DMS114 treated with DMSO at 0.1 percent for 48 hours (cell line): ENCODE results near the gene MIEF2.
"Not testable (repeated sequence)": the region's sequence is repeated elsewhere in the genome, so short reads cannot be mapped to it uniquely, and the experiment has no call there.

Experiments used
- DNase-seq: peaks from one replicate; lab custom pipeline; 2025; ENCODE audit not compliant: unreplicated experiment; lab: John Stamatoyannopoulos, UW

The MIEF2 gene

DNA sequence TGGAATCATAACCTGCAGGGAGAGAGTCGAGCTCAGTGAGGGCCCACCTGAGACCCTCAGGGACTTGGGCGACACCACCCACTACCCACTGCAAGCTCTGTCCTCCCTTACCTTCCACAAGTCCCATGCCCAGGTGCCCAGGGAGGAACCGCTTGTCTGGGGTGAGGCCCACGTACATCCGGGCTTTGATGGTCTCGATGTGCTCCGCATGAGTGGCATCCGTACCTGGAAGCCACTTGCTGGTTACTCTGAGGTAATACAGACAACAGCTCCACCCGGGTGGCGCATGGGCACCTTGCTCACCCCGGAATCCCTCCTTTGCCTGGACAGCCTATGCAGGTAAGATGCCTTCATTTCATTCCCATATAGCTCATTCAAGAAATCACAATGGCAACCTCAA lies 24.8 kb downstream of the MIEF2 start:
- no peak for DNase-seq

DNA sequence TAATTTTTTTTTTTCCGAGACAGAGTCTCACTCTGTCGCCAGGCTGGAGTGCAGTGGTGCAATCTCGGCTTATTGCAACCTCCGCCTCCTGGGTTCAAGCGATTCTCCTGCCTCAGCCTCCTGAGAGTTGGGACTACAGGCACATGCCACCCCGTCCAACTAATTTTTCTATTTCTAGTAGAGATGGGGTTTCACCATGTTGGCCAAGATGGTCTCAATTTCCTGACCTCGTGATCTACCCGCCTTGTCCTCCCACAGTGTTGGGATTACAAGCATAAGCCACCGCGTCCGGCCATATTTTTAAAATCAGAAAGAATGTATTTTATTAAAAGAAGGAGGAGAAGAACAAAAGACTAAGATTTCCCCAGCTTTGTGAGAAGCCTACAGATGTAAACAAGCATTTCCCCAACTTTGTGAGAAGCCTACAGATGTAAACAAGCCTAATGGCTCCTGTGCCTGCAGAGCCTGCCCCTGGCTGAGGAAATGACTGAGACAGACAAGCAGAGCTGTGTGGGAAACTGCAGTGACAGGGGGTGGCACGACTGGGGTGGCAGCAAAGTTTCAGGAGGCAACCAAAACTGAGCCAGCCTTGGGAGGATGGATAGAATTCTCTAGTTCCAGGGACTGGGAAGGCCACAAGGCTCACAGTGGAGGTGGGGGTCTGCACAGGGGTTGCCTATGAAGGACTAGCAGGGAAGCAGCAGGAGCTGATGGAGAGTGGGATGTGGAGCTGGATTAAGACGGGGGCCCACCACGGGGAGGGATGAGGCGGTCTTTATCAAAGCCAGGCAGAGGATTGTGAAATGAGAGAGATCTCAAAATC lies 31.5 kb downstream of the MIEF2 start:
- no peak for DNase-seq

DNA sequence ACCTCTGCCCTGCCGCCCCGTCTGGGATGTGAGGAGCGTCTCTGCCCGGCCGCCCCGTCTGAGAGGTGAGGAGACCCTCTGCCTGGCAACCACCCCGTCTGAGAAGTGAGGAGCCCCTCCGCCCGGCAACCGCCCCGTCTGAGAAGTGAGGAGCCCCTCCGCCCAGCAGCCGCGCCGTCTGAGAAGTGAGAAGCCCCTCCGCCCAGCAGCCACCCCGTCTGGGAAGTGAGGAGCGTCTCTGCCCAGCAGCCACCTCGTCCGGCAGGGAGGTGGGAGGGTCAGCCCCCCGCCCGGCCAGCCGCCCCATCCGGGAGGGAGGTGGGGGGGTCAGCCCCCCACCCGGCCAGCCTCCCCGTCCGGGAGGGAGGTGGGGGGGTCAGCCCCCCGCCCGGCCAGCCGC lies 37.6 kb downstream of the MIEF2 start:
- DNase-seq, result not testable (repeated sequence)

DNA sequence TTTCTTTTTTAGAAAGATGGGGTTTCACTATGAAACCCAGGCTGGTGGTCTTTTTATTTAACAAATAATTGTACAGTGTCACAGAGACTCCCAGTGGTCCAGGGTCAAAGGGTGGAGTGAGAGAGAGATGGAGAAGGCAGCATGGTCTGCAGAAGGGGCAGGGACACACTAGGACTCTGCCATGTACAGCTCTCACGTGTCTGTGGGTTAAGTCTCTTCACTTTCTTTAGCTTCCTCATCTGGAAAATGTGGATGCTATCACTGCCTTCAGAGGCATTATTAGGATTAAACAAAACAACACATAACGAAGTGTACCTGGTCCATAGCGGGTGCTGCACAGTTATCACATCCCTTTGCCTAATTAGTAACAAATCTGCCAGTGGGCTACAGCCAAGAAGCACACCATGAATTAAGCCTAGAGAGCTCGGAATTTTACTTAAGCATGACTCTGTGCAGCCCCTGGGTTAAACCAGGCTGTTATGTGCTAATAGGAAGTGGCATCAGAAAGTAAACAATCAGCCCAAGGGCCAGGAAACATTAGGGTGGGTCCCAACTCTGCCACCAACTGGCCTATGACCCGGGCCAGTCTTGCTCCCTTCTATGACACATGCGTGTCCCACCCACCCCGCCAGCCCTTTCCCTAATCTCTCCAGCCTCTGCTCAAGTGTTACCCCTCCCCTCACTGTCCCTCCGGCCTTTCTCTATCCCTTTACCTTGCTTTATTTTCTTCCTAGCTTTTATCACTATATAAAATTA lies 40.4 kb downstream of the MIEF2 start:
- no peak for DNase-seq

DNA sequence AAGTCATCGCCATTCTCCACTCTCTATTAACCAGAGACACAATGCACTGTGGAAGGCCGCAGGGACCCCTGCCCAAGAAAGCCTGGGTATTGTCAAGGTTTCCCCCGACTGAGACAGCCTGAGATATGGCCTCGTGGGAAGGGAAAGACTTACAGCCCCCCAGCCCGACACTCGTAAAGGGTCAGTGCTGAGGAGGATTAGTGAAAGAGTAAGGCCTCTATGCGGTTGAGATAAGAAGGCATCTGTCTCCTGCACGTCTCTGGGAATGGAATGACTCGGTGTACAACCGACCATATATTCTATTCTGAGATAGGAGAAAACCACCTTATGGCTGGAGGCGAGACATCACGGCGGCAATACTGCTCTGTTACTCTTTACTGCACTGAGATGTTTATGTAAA lies 42.7 kb downstream of the MIEF2 start:
- DNase-seq, result not testable (repeated sequence)

DNA sequence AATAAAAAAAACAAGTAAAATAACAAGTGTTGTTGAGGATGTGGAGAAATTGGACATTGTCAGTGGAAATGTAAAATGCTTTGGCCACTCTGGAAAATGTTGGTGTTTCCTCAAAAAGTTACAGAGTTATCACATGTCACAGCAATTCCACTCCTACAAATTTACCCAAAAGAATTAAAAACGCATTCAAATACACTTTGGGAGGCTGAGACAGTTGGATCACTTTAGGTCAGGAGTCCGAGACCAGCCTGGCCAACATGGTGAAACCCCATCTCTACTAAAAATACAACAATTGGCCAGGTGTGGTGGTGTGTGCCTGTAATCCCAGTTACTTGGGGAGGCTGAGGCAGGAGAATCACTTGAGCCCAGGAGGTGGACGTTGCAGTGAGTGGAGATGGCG lies 48.7 kb downstream of the MIEF2 start:
- no peak for DNase-seq

DNA sequence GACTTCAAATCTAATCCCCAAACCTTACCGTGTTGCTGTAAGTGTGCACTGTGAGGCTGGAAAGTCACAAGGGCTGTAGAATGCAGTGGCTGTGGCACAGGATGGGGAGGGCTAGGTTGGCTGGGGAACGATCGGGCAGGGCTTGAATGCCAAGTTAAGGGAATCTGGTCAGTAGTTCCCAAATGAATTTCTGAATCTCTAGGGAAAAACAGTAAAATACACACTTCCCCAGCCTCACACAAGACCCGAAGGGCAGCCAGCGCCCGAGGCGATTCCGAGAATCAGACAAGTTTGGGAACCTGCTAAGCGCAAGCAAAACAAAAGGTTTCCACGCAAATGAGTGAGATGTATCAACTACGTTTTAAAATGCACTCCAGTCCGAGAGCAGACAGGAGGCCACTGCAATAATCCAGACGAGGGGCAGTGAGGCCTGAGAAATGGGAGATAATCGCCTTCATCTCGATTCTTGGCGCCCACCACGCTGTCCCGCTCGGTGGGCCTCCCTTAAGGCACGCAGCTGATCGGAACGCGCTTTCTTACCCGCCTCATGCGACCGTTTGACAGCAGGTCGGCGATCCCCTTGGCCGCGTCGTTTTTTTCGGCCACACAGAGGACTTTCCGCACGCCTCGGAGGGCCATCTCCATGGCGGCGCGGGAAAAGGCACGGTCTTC lies 53.7 kb downstream of the MIEF2 start:
- no peak for DNase-seq

DNA sequence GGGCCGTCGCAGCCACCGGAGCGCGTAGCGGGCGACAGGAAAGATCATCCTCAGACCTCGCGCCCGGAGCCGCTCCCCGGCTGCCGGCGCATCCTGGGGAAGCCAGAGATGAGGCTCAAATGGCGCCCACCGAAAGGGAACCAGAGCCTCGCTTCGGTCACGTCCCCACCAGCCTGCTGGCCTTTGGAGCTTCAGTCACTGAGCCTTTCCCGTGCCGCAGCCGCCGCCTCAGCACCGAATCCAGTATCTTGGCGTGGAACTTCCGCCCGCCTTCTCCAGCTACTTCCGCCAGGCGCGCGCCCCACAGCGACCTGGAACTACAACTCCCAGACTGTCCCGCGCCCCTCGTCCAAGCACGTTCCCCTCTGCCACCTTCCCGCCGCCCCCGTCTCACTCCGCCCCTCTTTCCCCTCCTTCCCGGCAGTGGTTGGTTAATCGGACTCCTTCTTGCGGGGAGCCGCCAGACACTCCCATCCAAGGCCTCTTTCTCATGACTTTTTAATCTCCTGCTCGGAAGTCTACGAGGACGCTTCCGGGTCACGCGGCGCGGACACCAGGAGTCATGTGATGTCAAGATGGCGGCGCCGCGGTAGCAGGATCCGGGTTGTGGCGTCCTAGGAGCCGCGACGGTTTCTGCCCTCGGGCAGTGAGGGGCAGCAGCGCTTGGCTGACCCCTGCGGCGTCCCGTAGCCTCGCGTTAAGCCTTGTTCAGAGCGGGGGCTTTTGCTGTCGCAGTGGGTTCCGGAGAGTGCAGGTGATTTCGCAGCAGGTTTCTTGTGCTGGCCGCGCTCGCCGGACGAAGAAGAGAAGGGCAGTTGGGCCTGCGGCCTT lies 54.5 kb downstream of the MIEF2 start, which contains the start of the genes SMCR8 and TOP3A:
SMCR8 (plus strand) TSS at position 563 of the 831 bp plus-strand sequence. CDS start 497 bp downstream, outside the sequence.
TOP3A (minus strand) TSS at position 264 of the 831 bp plus-strand sequence; CDS start at position 48, 216 bp downstream.
- DNase-seq, result peak; percentile 73

DNA sequence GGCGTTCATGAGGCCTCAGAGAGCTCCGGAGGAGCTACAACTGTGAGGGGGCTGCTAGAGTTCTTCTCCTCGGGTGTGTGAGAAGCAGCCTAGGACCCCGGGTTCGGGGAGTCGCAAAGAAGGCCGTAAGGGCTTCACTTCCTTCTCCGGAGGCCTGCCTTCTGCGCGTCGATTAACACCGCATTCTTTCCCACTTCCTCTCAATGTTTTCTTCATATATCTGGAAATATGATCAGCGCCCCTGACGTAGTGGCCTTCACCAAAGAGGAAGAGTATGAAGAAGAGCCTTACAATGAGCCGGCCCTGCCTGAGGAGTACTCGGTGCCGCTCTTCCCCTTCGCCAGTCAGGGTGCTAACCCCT lies 55.1 kb downstream of the MIEF2 start:
- DNase-seq, result no peak

DNA sequence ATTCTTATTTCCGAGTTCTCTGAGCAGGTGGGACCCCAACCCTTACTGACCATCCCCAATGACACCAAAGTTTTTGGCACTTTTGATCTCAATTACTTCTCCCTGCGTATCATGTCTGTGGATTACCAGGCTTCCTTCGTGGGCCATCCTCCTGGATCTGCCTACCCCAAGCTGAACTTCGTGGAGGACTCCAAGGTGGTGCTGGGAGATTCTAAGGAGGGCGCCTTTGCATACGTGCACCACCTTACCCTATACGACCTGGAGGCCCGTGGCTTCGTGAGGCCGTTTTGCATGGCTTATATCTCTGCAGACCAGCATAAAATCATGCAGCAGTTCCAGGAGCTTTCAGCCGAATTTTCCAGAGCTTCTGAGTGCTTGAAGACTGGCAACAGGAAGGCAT lies 55.5 kb downstream of the MIEF2 start:
- no peak for DNase-seq
